Activated CD4-positive, alpha-beta T cell treated with anti-CD3 and anti-CD28 coated beads, Interleukin-2, amount 50 U/mL, for 48 hours (primary cell): ENCODE measurements around the gene MTMR12.

Source experiments
- DNase-seq, 2 experiments: peaks; one replicate each; pipeline ENCODE4 v3.0.0-alpha.2; 2020

The MTMR12 gene

GRCh38 chr5:32187675-32188074 is 125.1 kb downstream of the MTMR12 start:
- DNase-seq, result no peak

DNA sequence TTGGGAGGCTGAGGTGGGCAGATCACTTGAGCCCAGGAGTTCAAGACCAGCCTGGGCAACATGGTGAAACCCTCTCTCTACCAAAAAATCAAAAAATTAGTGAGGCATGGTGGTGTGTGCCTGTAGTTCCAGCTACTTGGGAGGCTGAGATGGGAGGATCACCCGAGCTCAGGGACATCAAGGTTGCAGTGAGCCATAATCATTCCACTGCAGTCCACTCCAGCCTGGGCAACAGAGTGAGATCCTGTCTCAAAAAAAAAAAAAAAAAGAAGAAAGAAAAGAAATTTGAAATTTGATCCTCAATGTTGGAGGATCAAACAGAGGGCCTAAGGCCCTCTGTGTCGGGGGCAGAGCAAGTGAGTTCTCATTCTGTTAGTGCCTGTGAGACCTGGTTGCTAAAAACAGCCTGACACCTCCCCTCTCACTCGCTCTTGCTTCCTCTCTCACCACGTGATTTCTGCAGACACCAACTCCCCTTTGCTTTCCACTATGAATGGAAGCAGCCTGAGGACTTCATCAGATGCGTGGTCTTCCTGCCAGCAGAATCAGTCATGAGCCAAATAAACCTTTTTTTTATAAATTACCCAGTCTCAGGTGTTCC is 130.2 kb downstream of the MTMR12 start:
- no peak for DNase-seq
